Upper lobe of left lung (tissue), 6 donors: ENCODE measurements around the gene SMAD9. TPM values are rescaled to one million over a fixed set of nuclear protein-coding genes. Genes with fewer than 3 reads are reported as not detected.

Source experiments
- ATAC-seq, 2 donors: fragments of 200-7000 bp; cut with Tn5 transposase; one replicate each; pipeline ENCODE4 v1.9.1; 2022; ENCODE audit warnings: mild to moderate bottlenecking in 2 of 2, moderate library complexity in 2 of 2; ENCODE audit not compliant: low FRiP score in 2 of 2
- DNase-seq, 2 donors: peaks; one replicate each; pipeline ENCODE4 v3.0.0-alpha.2; 2019 to 2020
- H3K27ac ChIP-seq, 4 donors: fragments of 200-600 bp; sonication (generic); one replicate each; pipeline ENCODE4 v1.5.1; 2016 to 2019
- H3K27me3 ChIP-seq, 4 donors: fragments of 200-600 bp; sonication (generic); one replicate each; pipeline ENCODE4 v1.5.1; 2017 to 2019
- H3K36me3 ChIP-seq, 4 donors: fragments of 200-600 bp; sonication (generic); one replicate each; pipeline ENCODE4 v1.5.1; 2016 to 2019
- H3K4me1 ChIP-seq, 4 donors: fragments of 200-600 bp; sonication (generic); one replicate each; pipeline ENCODE4 v1.5.1; 2018 to 2019
- H3K4me3 ChIP-seq, 4 donors: fragments of 200-600 bp; sonication (generic); one replicate each; pipeline ENCODE4 v1.5.1; 2017 to 2019; ENCODE audit warnings: mild to moderate bottlenecking in 2 of 4, moderate library complexity in 1 of 4
- H3K9me3 ChIP-seq, 4 donors: fragments of 200-600 bp; sonication (generic); one replicate each; pipeline ENCODE4 v1.5.1; 2018 to 2019
- EP300 ChIP-seq, 4 donors: sonication (generic); formaldehyde crosslinking; IDR thresholded peaks; one replicate each; pipeline ENCODE4 v1.5.1; 2017; ENCODE audit warnings: antibody characterized with exemption in 4 of 4, control low read depth in 2 of 4
- POLR2A ChIP-seq, 4 donors: fragments of 450-650 bp; IDR thresholded peaks; one replicate each; pipeline ENCODE4 v1.5.1; 2016 to 2017; ENCODE audit warnings: antibody characterized with exemption in 4 of 4, mild to moderate bottlenecking in 2 of 4
- POLR2AphosphoS5 ChIP-seq, 2 donors: sonication (generic); formaldehyde crosslinking; IDR thresholded peaks; one replicate each; pipeline ENCODE4 v1.5.1; 2017; ENCODE audit warnings: antibody characterized with exemption in 2 of 2
- WGBS, 2 donors: methylation state at CpG; one replicate each; pipeline ENCODE4 v1.1.5; 2017 to 2018; 5-methylcytosine and 5-hydroxymethylcytosine counted together
- total RNA-seq, 6 donors: library from RNA; depleted of rRNA in 4 of 6; stranded (reverse); fragments of >200 nt in 4 of 6; gene quantifications; one replicate each; pipeline versions ENCODE4 v1.1.0 to v1.2.1, GENCODE V29; 2016 to 2021
- TF ChIP-seq, protein P1 (sequence below), 6 experiments: fragments of 450-650 bp in 4 of 6; fragments of 200-600 bp in 2 of 6; sonication (generic) in 2 of 6; IDR thresholded peaks; one replicate each; pipeline ENCODE4 v1.5.1; 2016 to 2019; ENCODE audit warnings: antibody characterized with exemption in 6 of 6
- donor health status: DM: no; HTN: no; CAD: no; lungs with moderate emphysema.
- donor health status: DM: no; HTN: yes; CAD: no; lungs with severe emphysema.

The SMAD9 gene
- total RNA-seq, 6 donors from 2014 or later = 8.4 to 15.9 (median 11.5) TPM

DNA sequence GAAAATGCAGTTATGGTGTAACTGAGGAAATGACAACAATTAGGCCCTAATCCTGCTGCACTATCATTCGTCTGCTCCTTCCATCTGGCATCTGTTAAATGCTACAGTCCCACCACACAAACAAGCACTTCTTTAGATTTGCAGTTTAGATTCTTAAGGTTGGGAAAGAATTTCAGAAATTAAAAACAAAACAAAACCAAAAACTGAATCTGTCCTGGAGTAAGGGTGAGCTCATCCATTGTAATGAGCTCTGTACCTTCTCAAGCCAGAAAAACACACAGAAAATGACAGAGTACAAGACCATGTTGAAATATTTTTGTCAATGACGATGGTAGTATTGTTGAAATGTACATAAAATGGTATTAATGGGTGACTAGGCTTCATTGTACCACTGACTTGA, 28.3 kb downstream of the SMAD9 start:
- Histone ChIP-seq H3K36me3 (no peaks in the 10 kb centered on the region), H3K4me3 (no peak overlapping the region), H3K27ac (no peak overlapping the region), H3K27me3 (no peaks in the 10 kb centered on the region), H3K9me3 (no peaks in the 10 kb centered on the region), H3K4me1 (peaks cover 0 to 5% (median 2%) of the 10 kb centered on the region in 4 donors)
- TF ChIP-seq, protein P1, sequence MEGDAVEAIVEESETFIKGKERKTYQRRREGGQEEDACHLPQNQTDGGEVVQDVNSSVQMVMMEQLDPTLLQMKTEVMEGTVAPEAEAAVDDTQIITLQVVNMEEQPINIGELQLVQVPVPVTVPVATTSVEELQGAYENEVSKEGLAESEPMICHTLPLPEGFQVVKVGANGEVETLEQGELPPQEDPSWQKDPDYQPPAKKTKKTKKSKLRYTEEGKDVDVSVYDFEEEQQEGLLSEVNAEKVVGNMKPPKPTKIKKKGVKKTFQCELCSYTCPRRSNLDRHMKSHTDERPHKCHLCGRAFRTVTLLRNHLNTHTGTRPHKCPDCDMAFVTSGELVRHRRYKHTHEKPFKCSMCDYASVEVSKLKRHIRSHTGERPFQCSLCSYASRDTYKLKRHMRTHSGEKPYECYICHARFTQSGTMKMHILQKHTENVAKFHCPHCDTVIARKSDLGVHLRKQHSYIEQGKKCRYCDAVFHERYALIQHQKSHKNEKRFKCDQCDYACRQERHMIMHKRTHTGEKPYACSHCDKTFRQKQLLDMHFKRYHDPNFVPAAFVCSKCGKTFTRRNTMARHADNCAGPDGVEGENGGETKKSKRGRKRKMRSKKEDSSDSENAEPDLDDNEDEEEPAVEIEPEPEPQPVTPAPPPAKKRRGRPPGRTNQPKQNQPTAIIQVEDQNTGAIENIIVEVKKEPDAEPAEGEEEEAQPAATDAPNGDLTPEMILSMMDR (IDR thresholded peaks at IDR 0.05) = no peak
- TF ChIP-seq POLR2A (IDR thresholded peaks at IDR 0.05) = no peak
- no peak for TF ChIP-seq POLR2AphosphoS5 (IDR thresholded peaks at IDR 0.05)
- TF ChIP-seq EP300 (IDR thresholded peaks at IDR 0.05) = no peak
- no peak for DNase-seq
- ATAC-seq = no peak
- 48 to 80% methylated on average over 2 of the region's 2 CpGs for WGBS, 2 donors

DNA sequence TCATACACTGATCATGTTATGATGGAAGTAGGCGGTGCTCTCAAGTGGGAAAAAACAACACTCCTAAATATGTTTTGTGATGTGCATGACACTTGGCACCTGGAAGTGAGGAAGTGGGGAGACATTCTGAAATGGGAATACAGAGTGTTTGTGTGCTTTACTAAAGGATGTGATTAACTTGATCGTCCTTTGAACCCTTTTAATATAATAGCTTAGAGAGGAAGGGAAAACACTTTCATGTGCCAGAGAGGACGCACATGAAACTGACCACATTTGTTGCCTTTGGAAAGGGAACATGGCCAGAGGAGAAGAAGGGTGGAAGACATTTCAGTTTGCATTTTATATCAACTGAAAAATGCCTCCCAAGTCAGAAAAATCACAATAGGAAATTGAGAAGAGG, 31.4 kb downstream of the SMAD9 start:
- no peak for TF ChIP-seq POLR2AphosphoS5 (IDR thresholded peaks at IDR 0.05)
- TF ChIP-seq, protein P1 (IDR thresholded peaks at IDR 0.05) = no peak
- TF ChIP-seq POLR2A (IDR thresholded peaks at IDR 0.05) = no peak
- no peak for TF ChIP-seq EP300 (IDR thresholded peaks at IDR 0.05)
- Histone ChIP-seq H3K4me1 (peaks cover 0 to 5% (median 2%) of the 10 kb centered on the region in 4 donors), H3K4me3 (no peak overlapping the region), H3K36me3 (no peaks in the 10 kb centered on the region), H3K27ac (no peak overlapping the region), H3K9me3 (no peaks in the 10 kb centered on the region), H3K27me3 (no peaks in the 10 kb centered on the region)
- DNase-seq (no peak), ATAC-seq (no peak)
- WGBS, 2 donors = 52 to 56% methylated on average over 3 of the region's 3 CpGs

DNA sequence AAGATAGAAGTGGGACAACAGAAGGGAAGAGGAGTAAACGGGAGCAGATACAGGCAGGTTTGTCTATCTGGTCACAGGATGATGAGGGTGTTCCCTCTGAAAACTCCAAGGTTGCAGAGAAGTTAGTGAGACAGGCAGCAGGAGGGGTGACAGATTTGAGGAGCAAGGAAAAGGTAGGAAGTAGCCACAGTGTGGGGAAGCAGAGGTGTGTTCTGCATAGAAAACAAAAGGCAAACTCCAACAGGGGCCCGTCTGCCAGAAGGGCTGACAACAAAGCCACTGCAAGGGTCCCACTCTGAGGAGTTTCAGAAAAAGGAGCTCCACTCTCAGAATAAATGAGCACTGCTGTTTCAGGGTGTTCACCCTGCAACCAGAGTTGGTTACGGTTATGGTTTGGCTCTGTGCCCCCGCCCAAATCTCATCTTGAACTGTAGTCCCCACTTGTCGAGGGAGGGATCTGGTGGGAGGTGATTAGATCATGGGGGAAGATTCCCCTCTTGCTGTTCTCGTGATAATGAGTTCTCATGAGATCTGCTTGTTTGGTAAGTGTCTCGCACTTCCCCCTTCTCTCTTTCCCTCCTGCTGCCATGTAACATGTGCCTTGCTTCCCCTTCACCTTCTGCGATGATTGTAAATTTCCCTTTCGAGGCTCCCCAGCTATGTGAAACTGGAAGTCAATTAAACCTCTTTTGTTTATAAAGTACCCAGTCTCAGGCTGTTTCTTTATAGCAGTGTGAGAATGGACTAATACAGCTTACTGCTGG, 32.1 kb downstream of the SMAD9 start:
- no peak overlapping the region for H3K27ac ChIP-seq
- TF ChIP-seq POLR2AphosphoS5 (IDR thresholded peaks at IDR 0.05) (no peak), EP300 (IDR thresholded peaks at IDR 0.05) (no peak), POLR2A (IDR thresholded peaks at IDR 0.05) (no peak)
- TF ChIP-seq, protein P1 (IDR thresholded peaks at IDR 0.05) = no peak
- no peaks in the 10 kb centered on the region for H3K9me3 ChIP-seq
- no peaks in the 10 kb centered on the region for H3K36me3 ChIP-seq
- WGBS, 2 donors = 52 to 62% methylated on average over 9 of the region's 9 CpGs
- no peak overlapping the region for H3K4me3 ChIP-seq
- H3K4me1 ChIP-seq = peaks cover 0 to 5% (median 2%) of the 10 kb centered on the region in 4 donors
- H3K27me3 ChIP-seq = no peaks in the 10 kb centered on the region
- ATAC-seq (no peak), DNase-seq (no peak)

DNA sequence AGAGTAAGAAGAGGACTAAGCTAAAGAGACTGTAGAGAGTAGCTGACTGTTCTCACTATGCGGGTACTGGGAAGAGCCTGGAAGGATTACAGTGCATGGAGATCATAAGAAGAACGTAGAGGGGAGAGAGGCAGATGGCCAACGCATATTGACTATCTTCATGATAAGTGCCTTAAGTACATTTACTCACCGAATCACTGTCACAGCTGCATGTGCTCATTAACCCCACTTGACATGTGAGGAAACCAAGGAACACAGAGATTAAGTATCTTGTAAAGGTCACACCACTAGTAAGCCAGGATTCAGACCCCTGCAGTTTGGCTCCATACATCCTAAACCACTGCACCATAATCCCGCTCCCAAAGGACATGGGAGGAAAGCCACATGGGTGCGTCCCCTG, 34.1 kb downstream of the SMAD9 start:
- TF ChIP-seq POLR2A (IDR thresholded peaks at IDR 0.05) (no peak), POLR2AphosphoS5 (IDR thresholded peaks at IDR 0.05) (no peak), EP300 (IDR thresholded peaks at IDR 0.05) (no peak)
- TF ChIP-seq, protein P1 (IDR thresholded peaks at IDR 0.05) = no peak
- Histone ChIP-seq H3K9me3 (no peaks in the 10 kb centered on the region), H3K27ac (no peak overlapping the region), H3K27me3 (no peaks in the 10 kb centered on the region), H3K36me3 (no peaks in the 10 kb centered on the region), H3K4me1 (peaks cover 0 to 6% (median 3%) of the 10 kb centered on the region in 4 donors), H3K4me3 (no peak overlapping the region)
- DNase-seq (no peak), ATAC-seq (no peak)
- WGBS, 2 donors = 79 to 90% methylated on average over 6 of the region's 6 CpGs

DNA sequence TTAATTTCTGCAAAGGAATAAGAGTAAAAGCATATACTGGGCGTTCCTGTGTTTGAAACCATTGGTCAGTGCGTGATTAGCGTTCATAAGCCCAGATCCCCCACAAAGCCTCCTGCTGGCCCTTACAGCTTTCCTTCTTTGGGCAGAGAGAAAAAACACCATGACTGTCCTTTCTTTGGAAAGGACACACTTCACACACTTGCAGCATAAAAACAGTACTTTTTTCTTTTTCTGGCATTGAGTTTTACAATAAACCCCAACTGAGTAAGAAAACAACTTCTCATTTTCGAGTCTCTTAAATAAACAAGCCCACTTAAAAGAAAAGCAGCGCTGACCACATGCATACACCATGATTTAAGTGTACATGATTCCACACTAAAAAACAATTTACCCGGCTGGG, 35.8 kb downstream of the SMAD9 start:
- no peak overlapping the region for H3K27ac ChIP-seq

More for the DNA sequence above, 35.8 kb downstream of the SMAD9 start:
- Histone ChIP-seq H3K36me3 (no peaks in the 10 kb centered on the region), H3K27me3 (no peaks in the 10 kb centered on the region), H3K4me1 (peaks cover 0 to 7% (median 3%) of the 10 kb centered on the region in 4 donors), H3K9me3 (no peaks in the 10 kb centered on the region), H3K4me3 (no peak overlapping the region)
- ATAC-seq (no peak), DNase-seq (no peak)
- 88 to 91% methylated on average over 6 of the region's 6 CpGs for WGBS, 2 donors
- TF ChIP-seq EP300 (IDR thresholded peaks at IDR 0.05) (no peak), POLR2AphosphoS5 (IDR thresholded peaks at IDR 0.05) (no peak), POLR2A (IDR thresholded peaks at IDR 0.05) (no peak)
- TF ChIP-seq, protein P1 (IDR thresholded peaks at IDR 0.05) = no peak
